GM03348 (cell line): ENCODE results near the gene PRPSAP2.
A peak's percentile ranks its signal among the peaks of the same experiment; 100 is the strongest.

Experiments used
- DNase-seq: peaks from one replicate; pipeline ENCODE4 v3.0.0; 2012; ENCODE audit warnings: low spot score

The PRPSAP2 gene

GRCh38 chr17:18962494-18962815, 104.5 kb downstream of the PRPSAP2 start:
- DNase-seq: no peak

GRCh38 chr17:18963126-18964017, 105.4 kb downstream of the PRPSAP2 start:
- peak; percentile 29 for DNase-seq

GRCh38 chr17:18964018-18964351, 106.1 kb downstream of the PRPSAP2 start:
- DNase-seq: no peak

GRCh38 chr17:18964550-18964949, 106.6 kb downstream of the PRPSAP2 start:
- DNase-seq: no peak

- DNase-seq: no peak
Observed at GRCh38 chr17:18965530-18966236, 107.8 kb downstream of the PRPSAP2 start.

GRCh38 chr17:18966831-18967624, 109.1 kb downstream of the PRPSAP2 start:
- no peak for DNase-seq

GRCh38 chr17:18967916-18968315, 110.0 kb downstream of the PRPSAP2 start:
- no peak for DNase-seq

GRCh38 chr17:18968345-18968744, 110.4 kb downstream of the PRPSAP2 start:
- DNase-seq: no peak

GRCh38 chr17:18968945-18969887, 111.3 kb downstream of the PRPSAP2 start:
- peak; percentile 51 for DNase-seq

GRCh38 chr17:18970582-18971480, 112.9 kb downstream of the PRPSAP2 start:
- DNase-seq: no peak

- DNase-seq: no peak
Observed at GRCh38 chr17:18971801-18972200, 113.9 kb downstream of the PRPSAP2 start.

- DNase-seq: no peak
Observed at GRCh38 chr17:18974407-18975149, 116.6 kb downstream of the PRPSAP2 start.

GRCh38 chr17:18975597-18975996, 117.7 kb downstream of the PRPSAP2 start:
- no peak for DNase-seq

- no peak for DNase-seq
Observed at GRCh38 chr17:18976201-18976600, 118.3 kb downstream of the PRPSAP2 start.

GRCh38 chr17:18977021-18977420, 119.1 kb downstream of the PRPSAP2 start:
- no peak for DNase-seq

- no peak for DNase-seq
Observed at GRCh38 chr17:18977646-18978045, 119.7 kb downstream of the PRPSAP2 start.

- no peak for DNase-seq
Observed at GRCh38 chr17:18978050-18978449, 120.1 kb downstream of the PRPSAP2 start.

- DNase-seq: no peak
Observed at GRCh38 chr17:18978655-18979054, 120.7 kb downstream of the PRPSAP2 start.
